ENCODE data around the gene PRKG1. TPM values are rescaled to one million over a fixed set of nuclear protein-coding genes. Genes with fewer than 3 reads are reported as not detected.

The PRKG1 gene
- polyA plus RNA-seq, 1 donor (not counting 4 experiments of a cell fraction or from before 2014, with no cell fraction given), result 0.24 TPM

GRCh38 chr10:52068485-52068884 lies 994.2 kb downstream of the PRKG1 start:
- dilution Hi-C loops (cut with MboI; ENCODE audit: extremely low pct_ligation_motif_present, low sequenced_read_pairs), result no loop called here
- Histone ChIP-seq H3K4me3 (ENCODE audit: control insufficient read depth in 2 of 3, extremely low read depth in 1 of 3, insufficient read depth in 2 of 3, low read depth in 1 of 3, low read length in 3 of 3) (no peak overlapping the region), H3K9ac (ENCODE audit: control insufficient read depth, extremely low read depth, insufficient read depth, low read length) (no peak overlapping the region), H3K4me2 (ENCODE audit: control insufficient read depth, extremely low read depth, insufficient read depth, low read depth, low read length) (no peak overlapping the region), H3K27me3 (ENCODE audit: control insufficient read depth, extremely low read depth, insufficient read depth, low read length) (no peaks in the 10 kb centered on the region), H4K20me1 (ENCODE audit: control insufficient read depth, extremely low read depth, insufficient read depth, low read length) (no peaks in the 10 kb centered on the region), H2AFZ (ENCODE audit: control insufficient read depth, low read length) (no peak overlapping the region), H3K9me3 (ENCODE audit: control insufficient read depth, low read depth, low read length) (no peaks in the 10 kb centered on the region), H3K36me3 (ENCODE audit: control insufficient read depth in 2 of 2, extremely low read depth in 1 of 2, insufficient read depth in 2 of 2, low read length in 2 of 2) (no peaks in the 10 kb centered on the region), H3K27ac (ENCODE audit: control insufficient read depth, insufficient read depth, low read length) (no peak overlapping the region), H3K4me1 (ENCODE audit: control insufficient read depth, extremely low read depth, insufficient read depth, low read length) (no peaks in the 10 kb centered on the region), H3K9me1 (ENCODE audit: control insufficient read depth, extremely low read depth, insufficient read depth, low read length) (no peaks in the 10 kb centered on the region), H3K79me2 (ENCODE audit: control insufficient read depth, insufficient read depth, low read length) (no peaks in the 10 kb centered on the region)
- no peak for FAIRE-seq
- DNase-seq (ENCODE audit: low read depth, low spot score), result no peak
- TF ChIP-seq CTCF (optimal IDR thresholded peaks at IDR 0.05 in 1 of 3, IDR thresholded peaks at IDR 0.05 in 1 of 3, conservative IDR thresholded peaks at IDR 0.05 in 1 of 3; ENCODE audit: extremely low read depth in 1 of 3, insufficient read depth in 2 of 3, low read length in 3 of 3), result no peak
- TF ChIP-seq EZH2 (IDR thresholded peaks at IDR 0.05; ENCODE audit: low read length), result no peak

GRCh38 chr10:52071814-52072213 lies 997.5 kb downstream of the PRKG1 start:
- H3K36me3 ChIP-seq (ENCODE audit: control insufficient read depth in 2 of 2, extremely low read depth in 1 of 2, insufficient read depth in 2 of 2, low read length in 2 of 2), result no peaks in the 10 kb centered on the region
- no peaks in the 10 kb centered on the region for H3K4me1 ChIP-seq (ENCODE audit: control insufficient read depth, extremely low read depth, insufficient read depth, low read length)
- no peaks in the 10 kb centered on the region for H4K20me1 ChIP-seq (ENCODE audit: control insufficient read depth, extremely low read depth, insufficient read depth, low read length)
- FAIRE-seq (no peak), DNase-seq (ENCODE audit: low read depth, low spot score) (no peak)
- no peak overlapping the region for H3K4me3 ChIP-seq (ENCODE audit: control insufficient read depth in 2 of 3, extremely low read depth in 1 of 3, insufficient read depth in 2 of 3, low read depth in 1 of 3, low read length in 3 of 3)
- no peak overlapping the region for H3K9ac ChIP-seq (ENCODE audit: control insufficient read depth, extremely low read depth, insufficient read depth, low read length)
- H3K27me3 ChIP-seq (ENCODE audit: control insufficient read depth, extremely low read depth, insufficient read depth, low read length), result no peaks in the 10 kb centered on the region
- dilution Hi-C loops (cut with MboI; ENCODE audit: extremely low pct_ligation_motif_present, low sequenced_read_pairs), result no loop called here
- H2AFZ ChIP-seq (ENCODE audit: control insufficient read depth, low read length), result no peak overlapping the region
- no peaks in the 10 kb centered on the region for H3K9me1 ChIP-seq (ENCODE audit: control insufficient read depth, extremely low read depth, insufficient read depth, low read length)
- H3K4me2 ChIP-seq (ENCODE audit: control insufficient read depth, extremely low read depth, insufficient read depth, low read depth, low read length), result no peak overlapping the region
- H3K79me2 ChIP-seq (ENCODE audit: control insufficient read depth, insufficient read depth, low read length), result no peaks in the 10 kb centered on the region
- H3K27ac ChIP-seq (ENCODE audit: control insufficient read depth, insufficient read depth, low read length), result no peak overlapping the region
- no peak for TF ChIP-seq CTCF (optimal IDR thresholded peaks at IDR 0.05 in 1 of 3, IDR thresholded peaks at IDR 0.05 in 1 of 3, conservative IDR thresholded peaks at IDR 0.05 in 1 of 3; ENCODE audit: extremely low read depth in 1 of 3, insufficient read depth in 2 of 3, low read length in 3 of 3)
- TF ChIP-seq EZH2 (IDR thresholded peaks at IDR 0.05; ENCODE audit: low read length), result no peak
- H3K9me3 ChIP-seq (ENCODE audit: control insufficient read depth, low read depth, low read length), result no peaks in the 10 kb centered on the region

All from keratinocyte (primary cell).